Neural progenitor cell (in vitro differentiated cells): Measurements from ENCODE around the gene TSTD1.

ENCODE experiments used
- EZH2 ChIP-seq: fragments of 200-600 bp; sonication (generic); IDR thresholded peaks from 2 replicates; pipeline ENCODE4 v1.6.1; 2017; ENCODE audit warnings: antibody characterized with exemption, mild to moderate bottlenecking, moderate library complexity
- EZH2phosphoT487 ChIP-seq: fragments of 200-600 bp; sonication (generic); IDR thresholded peaks from 2 replicates; pipeline ENCODE4 v1.6.1; 2017; ENCODE audit warnings: antibody characterized with exemption
- TF ChIP-seq, protein P1 (sequence below): fragments of 200-600 bp; sonication (generic); IDR thresholded peaks from 2 replicates; pipeline ENCODE4 v1.5.1; 2017; ENCODE audit warnings: antibody characterized with exemption, mild to moderate bottlenecking

- TF ChIP-seq, protein P1, sequence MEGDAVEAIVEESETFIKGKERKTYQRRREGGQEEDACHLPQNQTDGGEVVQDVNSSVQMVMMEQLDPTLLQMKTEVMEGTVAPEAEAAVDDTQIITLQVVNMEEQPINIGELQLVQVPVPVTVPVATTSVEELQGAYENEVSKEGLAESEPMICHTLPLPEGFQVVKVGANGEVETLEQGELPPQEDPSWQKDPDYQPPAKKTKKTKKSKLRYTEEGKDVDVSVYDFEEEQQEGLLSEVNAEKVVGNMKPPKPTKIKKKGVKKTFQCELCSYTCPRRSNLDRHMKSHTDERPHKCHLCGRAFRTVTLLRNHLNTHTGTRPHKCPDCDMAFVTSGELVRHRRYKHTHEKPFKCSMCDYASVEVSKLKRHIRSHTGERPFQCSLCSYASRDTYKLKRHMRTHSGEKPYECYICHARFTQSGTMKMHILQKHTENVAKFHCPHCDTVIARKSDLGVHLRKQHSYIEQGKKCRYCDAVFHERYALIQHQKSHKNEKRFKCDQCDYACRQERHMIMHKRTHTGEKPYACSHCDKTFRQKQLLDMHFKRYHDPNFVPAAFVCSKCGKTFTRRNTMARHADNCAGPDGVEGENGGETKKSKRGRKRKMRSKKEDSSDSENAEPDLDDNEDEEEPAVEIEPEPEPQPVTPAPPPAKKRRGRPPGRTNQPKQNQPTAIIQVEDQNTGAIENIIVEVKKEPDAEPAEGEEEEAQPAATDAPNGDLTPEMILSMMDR: no peak
- TF ChIP-seq EZH2 (no peak), EZH2phosphoT487 (no peak)
Measured at GRCh38 chr1:161073474-161074121, 34.8 kb upstream of the TSTD1 start.
